SU-DHL-6 (cell line): ENCODE results near the gene FBXO11.
"Not testable (repeated sequence)": the region's sequence is repeated elsewhere in the genome, so short reads cannot be mapped to it uniquely, and the experiment has no call there.

ENCODE experiments used
- EZH2phosphoT487 ChIP-seq: fragments of 200-600 bp; sonication (generic), shearing (Covaris generic); conservative IDR thresholded peaks from 2 replicates; pipeline ENCODE4 v1.6.1; 2018; ENCODE audit warnings: mild to moderate bottlenecking, antibody characterized with exemption, low read length, moderate library complexity, mixed read lengths
- TF ChIP-seq, protein P1 (sequence below): fragments of 200-600 bp; sonication (generic); IDR thresholded peaks from one replicate; pipeline ENCODE4 v1.5.1; 2017; ENCODE audit warnings: antibody characterized with exemption, mild to moderate bottlenecking, low read length, moderate library complexity; ENCODE audit not compliant: insufficient read depth, poor library complexity, severe bottlenecking

DNA sequence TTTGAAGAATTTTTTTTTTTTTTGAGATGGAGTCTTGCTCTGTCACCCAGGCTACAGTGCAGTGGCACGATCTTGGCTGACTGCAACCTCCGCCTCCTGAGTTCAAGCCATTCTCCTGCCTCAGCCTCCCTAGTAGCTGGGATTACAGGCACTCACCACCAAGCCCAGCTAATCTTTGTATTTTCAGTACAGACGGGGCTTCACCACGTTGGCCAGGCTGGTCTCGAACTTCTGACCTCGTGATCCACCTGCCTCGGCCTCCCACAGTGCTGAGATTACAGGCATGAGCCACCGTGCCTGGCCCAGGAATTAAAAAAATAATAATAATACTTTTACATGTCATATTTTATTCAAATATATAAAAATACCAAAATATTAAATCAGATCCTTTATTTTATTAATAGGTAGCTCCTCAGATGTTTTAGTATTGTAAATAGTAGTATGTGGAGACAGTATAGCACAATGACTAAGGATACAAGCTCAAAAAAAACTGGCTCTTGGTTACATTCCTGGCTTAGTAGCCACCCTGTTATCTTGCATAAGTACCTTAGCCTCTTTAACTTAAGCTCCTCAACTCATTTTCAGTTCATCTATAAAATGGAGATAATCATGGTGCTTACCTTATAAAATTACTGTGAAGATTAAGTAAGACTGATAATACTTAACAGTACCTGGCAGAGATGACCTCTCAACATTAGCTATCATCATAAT, 53.1 kb downstream of the FBXO11 start:
- TF ChIP-seq, protein P1, sequence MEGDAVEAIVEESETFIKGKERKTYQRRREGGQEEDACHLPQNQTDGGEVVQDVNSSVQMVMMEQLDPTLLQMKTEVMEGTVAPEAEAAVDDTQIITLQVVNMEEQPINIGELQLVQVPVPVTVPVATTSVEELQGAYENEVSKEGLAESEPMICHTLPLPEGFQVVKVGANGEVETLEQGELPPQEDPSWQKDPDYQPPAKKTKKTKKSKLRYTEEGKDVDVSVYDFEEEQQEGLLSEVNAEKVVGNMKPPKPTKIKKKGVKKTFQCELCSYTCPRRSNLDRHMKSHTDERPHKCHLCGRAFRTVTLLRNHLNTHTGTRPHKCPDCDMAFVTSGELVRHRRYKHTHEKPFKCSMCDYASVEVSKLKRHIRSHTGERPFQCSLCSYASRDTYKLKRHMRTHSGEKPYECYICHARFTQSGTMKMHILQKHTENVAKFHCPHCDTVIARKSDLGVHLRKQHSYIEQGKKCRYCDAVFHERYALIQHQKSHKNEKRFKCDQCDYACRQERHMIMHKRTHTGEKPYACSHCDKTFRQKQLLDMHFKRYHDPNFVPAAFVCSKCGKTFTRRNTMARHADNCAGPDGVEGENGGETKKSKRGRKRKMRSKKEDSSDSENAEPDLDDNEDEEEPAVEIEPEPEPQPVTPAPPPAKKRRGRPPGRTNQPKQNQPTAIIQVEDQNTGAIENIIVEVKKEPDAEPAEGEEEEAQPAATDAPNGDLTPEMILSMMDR: not testable (repeated sequence)
- TF ChIP-seq EZH2phosphoT487: not testable (repeated sequence)
